Fibroblast of skin of left quadriceps (primary cell): ENCODE measurements around the gene TMEM52.
A peak's percentile ranks its signal among the peaks of the same experiment; 100 is the strongest.

Experiments used
- DNase-seq, 2 experiments: peaks; one replicate each; pipeline ENCODE4 v3.0.0-alpha.2; 2013; ENCODE audit warnings: low read depth in 2 of 2

TMEM52 gene

GRCh38 chr1:1926886-1927660 is 8.0 kb upstream of the TMEM52 start:
- no peak for DNase-seq

DNA sequence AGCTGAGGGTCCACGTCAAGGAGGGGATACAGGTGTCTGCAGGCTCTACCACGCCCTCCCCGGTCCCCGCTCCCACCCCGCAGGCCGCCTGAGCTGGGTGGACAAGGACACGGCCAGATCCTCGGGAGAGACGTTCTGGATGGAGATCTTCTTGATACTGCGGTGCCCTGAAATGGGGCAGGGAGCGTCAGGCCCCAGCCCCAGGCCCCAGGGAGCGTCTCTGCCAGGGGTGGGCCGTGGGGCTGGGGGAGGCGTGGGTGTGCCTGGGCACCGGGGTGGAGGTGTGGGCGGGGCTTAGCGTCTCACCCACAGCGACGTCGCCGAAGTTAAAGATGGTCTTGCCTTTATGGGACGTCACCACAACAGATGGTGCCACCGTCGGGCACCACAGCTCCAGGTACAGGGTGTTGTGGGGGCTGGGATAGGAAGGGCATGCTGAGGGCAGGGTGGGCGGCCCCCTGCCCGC is 7.3 kb upstream of the TMEM52 start:
- no peak for DNase-seq

DNA sequence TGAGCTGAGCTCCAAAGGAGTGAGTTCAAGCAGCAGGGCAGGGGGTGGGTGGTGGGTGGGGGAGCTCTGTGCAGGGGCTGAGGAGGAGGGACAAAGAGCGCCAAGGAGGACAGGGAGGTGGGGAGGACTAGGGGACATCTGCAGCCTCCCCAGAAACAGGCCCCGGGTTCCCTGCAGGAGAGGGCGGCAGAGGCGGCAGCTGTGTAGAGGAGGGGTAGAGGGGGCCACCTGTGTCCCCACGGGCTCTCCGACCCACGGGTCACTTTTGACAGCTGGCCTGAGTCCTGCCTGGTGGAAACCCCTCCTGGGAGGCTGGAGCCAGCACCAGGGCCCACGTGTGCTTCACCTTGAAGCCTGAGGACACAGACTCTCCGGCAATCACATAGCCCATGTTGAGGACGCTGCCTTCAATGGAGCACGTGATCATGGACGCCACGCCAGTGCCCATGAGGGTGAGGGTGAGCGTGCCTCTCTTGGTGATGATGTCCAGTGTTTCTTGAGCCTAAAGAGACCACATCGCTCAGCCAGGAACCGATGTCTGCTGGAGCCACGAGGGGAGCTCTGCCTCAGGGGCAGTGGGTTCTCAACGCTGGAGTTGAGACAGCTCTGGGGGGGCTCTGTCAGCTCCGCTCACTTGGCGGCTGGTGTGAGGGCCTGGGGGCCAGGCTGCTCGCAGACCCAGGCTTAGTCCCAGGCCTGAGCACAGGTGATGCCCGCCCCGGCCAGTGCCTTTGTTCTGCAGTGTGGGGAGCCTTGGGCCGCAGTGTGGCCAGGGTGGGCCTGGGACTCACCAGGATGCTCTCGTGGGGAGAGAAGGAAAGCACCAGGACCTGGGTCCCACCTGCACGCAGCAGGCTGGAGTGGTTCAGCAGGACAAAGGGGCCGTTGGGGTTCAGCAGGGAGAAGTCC is 6.6 kb upstream of the TMEM52 start:
- no peak for DNase-seq

DNA sequence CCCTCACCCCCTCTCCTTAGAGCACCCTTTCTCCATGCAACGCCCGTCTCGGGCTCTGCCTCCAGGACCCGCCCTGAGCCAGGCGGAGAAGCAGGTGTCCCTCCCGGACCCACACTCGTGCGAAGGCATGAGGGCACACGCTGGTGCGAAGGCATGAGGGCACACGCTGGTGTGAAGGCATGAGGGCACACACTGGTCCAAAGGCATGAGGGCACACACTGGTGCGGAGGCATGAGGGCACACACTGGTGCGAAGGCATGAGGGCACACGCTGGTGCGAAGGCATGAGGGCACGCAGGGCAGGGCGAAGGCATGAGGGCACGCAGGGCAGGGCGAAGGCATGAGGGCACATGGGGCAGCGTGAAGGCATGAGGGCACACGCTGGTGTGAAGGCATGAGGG is 5.8 kb upstream of the TMEM52 start:
- DNase-seq: no peak

DNA sequence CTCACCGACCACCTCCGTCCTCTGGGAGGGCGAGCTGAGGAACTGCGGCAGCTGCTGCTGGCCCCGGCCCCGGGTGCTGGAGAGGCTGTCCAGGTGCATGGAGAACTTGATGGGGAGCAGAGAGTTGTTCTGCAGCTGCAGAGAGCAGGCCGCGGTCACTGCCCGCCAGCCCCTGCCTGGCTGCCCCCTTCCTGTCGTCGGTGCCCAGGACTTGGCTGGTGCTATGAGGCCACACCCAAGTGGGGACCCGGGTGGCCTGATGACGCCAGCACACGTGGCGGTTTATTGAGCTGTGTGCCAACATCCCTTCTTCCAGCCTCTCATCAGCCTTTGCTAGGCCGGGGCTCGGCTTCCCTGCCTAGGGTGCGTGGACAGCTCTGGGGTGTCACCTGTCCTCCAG is 5.3 kb upstream of the TMEM52 start:
- no peak for DNase-seq

- no peak for DNase-seq
These were observed 4.1 kb upstream of the TMEM52 start for GRCh38 chr1:1922956-1923833.

- DNase-seq: no peak
These were observed 3.5 kb upstream of the TMEM52 start for GRCh38 chr1:1922702-1922955.

DNA sequence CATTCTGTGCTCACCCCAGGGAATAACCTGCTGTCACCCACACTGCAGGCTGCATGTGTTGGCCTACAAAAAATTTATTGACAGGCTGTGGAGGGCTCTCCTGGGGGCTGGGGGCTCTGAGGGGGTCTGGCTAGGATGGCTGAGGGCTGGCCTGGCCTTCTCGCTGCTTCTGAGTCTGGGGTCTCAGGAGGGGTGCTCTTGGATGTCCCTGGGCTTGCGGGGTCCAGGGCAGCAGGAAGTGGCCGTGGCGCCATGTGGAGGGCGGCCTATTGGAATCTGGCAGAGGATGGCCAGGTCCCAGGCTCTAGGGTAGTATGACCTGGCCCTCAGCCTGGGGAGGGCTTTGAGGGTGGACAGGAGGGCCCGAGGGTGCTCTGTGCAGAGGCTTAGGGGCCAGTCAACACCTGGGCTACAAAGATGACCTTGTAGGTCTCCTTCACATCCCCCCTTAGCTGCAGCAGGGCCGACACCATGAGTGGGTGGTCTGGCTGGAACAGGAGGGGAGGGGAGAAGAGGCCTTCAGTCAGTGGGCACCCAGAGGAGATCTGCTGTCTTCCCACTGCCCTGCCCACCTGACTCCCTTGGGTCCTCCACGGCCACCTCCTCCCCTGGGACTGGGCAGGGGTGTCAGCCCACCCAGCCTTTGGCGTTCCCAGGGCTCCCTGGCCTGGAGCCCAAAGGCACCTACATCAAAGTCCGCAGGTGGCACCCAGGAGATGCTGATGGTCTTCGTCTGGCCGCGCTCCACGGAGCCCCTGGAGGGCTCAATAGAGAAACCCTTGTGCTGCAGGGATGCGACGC is 3.0 kb upstream of the TMEM52 start:
- DNase-seq: no peak

DNA sequence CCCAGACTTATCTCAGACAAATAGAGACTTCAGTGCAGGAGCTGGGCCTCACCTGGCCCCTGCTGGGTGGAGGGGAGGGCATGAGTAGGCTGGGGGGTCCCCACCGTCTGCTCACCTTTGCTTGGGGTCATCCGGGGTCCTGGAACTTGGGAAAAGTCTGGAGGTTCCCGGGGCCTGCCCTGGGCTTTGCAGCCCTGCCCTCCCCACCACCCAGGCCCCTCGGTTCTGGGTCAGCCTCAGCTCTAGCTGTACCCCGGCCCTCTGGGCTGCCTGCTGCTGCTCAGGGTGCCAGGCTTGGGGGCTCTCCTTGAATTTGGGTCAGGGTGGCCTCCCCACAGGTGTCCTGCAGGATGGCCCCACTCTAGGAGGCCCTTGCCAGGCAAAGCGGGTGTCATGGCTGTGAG is 2.4 kb upstream of the TMEM52 start:
- DNase-seq: no peak

- DNase-seq: no peak
These were observed 1.8 kb upstream of the TMEM52 start for GRCh38 chr1:1920608-1921458.

- no peak for DNase-seq
These were observed 1.1 kb upstream of the TMEM52 start for GRCh38 chr1:1920057-1920607.

DNA sequence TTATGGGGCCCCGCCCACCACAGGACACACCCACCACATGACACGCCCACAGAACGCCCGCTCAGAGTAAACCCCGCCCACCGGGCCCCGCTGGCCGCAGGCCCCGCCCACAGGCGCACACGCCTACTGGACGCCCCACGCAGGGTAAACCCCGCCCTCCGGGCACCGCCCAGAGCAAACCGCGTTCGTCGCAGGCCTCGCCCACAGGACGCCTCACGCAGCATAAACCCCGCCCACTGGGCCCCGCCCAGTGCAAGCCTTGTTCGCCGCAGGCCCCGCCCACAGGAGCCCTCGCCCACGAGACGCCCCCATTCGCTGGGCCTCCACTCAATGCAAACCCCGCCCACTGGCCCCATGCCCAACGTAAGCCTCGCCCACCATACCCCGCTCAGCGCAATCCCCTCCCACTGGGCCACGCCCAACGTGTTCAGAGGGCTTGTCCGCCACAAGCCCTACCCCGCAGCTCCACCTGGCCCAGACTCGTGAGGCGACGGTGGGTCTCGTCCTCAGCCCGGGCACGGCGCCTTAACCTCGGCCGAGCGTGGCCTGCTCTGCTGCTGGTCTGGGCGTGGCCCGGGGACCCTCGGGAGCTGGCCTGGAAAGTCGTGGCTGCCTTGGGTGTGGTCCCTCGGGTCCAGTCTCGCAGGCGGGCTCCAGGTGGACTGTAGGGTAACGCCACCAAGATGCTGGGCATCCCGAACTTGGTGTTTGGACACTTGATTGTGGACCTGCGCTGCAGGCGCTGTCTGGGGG is 401 bp upstream of the TMEM52 start:
- DNase-seq: peak; percentile 91 to 92

DNA sequence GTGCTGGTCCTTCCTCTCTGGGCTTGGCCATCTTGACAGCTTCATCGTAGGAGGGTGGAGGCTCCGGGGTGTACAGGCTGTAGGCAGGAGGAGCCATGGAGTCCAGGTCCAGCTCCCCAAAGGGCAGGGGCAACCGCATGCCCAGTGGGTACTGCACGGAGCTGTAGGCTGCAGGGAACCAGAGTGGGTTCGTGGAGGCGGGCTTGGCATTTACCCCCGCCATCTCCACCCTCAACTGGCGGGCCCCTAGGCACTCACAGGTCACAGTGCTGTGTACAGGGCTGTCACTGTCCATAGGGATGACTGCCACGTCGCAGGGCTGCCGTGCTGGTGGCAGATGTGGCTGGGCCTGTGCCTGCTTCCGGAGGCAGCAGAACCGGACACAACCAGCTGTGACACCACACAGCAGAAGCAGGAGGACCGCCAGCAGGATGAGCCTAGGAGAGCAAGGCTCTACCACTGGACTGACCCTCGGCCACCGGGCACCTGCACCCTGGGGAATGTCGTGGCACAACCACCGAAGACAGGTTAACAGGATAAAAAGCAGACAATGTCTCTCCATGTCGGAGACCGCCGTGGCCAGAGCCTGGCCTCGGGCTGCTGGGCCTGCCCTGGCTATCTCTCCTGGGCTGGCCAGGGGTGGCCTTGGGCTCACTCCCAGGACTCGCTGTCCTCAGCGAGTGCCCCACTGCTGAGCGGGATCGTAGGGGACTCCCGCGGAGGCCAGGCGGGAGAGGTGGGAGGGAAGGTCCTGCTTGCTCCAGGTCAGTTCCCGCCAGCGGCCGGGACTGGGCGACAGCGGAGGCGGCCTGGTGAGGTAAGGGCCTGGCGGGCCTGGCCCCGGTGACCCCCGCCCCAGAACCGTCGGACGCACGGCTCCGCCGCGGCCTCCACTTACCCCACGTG is 831 bp downstream of the TMEM52 start:
- DNase-seq: no peak

GRCh38 chr1:1917304-1917976 is 1.6 kb downstream of the TMEM52 start:
- DNase-seq: no peak

- DNase-seq: no peak
These were observed 2.2 kb downstream of the TMEM52 start for GRCh38 chr1:1916851-1917251.

GRCh38 chr1:1915911-1916840 is 2.9 kb downstream of the TMEM52 start:
- no peak for DNase-seq
